NCI-H69 (cell line): Measurements from ENCODE around the gene GJD3.

Experiments
- DNase-seq: peaks from one replicate; lab custom pipeline; 2025; lab: John Stamatoyannopoulos, UW

GJD3 gene

DNA sequence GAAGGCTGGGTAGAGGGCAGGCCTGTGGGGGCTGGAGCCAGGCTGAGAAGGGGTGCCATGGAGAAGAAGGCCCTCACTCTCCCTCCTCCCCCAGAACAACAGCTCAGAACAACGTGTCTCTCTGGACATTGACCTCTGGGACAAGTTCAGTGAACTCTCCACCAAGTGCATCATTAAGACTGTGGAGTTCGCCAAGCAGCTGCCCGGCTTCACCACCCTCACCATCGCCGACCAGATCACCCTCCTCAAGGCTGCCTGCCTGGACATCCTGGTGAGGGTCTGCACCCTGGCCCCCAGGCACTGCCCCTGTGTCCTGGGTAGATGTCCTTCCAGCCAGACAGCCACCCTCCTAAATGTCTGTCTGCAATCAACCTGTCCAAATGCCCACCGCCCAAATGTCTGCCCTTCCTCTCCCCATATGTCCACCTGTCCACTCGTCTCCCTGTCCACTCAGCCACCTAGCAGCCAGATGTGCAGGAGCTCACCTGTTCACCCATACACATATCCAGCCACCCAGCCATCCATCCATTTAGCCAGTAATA is 12.2 kb downstream of the GJD3 start:
- DNase-seq, result no peak

DNA sequence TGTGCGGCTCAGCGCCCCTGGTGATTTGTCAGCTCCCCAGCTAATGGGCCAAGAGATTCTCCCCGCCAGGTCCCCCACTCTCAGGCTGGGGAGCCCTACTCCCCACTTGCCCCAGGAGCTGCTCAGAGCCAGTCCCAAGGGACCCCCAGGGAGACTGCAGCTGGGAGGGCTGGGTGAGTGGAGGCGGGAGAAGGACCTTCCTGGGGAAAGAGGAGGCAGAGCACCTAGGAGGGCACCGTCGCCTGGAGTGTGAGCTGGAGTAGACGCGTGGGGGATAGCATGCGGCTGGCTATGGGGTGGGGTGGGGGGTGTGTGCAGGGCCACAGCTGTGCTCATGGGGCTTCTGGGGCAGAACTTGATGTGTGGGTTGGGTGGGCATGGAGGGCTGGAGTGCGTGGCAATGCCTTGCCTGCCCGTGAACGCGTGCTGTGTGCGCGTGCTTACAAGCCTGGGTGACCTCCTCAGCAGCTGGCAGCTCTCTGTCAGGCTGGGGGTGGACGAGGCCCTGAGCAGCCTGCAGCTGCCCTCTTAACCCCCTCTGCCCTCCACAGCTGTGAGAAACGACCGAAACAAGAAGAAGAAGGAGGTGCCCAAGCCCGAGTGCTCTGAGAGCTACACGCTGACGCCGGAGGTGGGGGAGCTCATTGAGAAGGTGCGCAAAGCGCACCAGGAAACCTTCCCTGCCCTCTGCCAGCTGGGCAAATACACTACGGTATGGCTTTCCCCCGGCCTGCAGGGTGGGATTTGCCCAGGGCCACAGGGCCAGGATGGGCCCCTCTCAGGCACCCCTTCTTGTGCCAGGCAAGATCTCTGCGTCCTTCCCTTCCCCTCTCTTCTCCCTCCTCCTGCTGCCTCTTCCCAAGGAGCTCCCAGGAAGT is 12.9 kb downstream of the GJD3 start:
- DNase-seq, result peak; percentile 73

DNA sequence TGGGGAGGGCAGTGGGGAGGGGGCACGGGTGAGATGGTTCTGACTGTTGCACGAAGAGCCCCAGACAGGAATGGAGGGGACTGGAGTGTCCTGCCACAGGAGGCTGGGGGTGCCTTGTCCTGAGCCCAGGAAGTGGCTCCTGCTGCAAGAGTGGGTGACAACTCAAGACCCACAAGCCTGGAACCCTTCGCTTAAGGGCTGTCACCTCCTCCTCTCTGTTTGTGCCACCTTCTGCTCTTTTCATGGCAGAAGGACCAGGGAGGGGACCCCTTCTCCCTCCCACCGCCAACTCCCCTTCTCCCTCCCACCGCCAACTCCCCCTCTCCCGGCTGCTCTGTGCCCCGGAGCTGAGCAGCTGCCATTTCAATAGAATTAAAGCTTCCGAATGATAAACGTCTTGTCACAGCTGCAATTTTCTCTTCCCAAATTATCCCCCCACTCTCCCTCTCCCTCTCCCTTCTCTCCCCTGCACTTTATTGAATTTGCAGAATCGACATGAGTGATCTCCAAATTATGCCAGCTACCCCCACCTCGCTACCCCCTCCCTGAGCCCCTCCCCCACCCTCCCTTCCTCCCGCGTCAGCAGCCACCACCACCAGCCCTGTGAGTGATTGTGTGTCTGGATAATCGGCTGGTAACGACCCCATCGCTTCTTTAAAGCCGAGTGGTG is 13.7 kb downstream of the GJD3 start:
- DNase-seq, result peak; percentile 79

DNA sequence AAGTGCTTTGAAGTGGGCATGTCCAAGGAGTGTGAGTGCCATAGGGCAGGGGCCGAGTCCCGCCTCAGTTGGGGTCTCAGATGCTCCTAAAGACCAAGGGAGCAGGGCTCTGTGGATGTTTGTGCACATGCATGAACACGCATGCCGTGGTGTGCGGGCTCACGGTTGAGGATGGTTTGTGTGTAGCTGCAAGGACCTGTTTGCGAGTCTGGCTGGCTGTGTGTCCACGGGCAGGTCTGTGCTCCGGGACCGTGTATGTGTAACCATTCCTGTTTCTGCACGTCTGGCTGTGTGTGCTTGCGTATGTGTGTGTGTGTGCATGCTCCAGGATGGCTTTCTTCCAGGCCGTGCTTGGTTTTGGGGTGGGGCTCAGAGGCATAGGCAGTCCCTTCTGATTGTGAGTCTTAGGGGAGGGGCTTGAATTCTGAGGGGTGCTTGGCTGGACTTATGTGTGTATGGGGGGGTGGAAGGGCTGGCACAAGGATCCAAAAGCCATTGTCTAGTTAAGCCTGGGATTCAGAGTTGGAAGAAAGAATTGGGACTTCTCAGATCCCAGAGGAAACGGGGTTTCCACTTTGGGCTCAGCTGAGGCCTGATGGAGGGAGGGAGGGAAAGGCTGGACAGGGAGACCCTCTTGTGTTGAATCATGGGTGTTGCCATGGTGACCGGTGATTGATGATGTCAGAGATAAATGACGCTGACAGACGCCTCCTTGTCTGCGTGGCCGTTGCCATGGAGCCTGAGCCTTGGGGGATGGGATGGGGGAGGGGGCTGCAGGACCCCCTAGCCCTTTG is 14.4 kb downstream of the GJD3 start:
- DNase-seq, result peak; percentile 65

DNA sequence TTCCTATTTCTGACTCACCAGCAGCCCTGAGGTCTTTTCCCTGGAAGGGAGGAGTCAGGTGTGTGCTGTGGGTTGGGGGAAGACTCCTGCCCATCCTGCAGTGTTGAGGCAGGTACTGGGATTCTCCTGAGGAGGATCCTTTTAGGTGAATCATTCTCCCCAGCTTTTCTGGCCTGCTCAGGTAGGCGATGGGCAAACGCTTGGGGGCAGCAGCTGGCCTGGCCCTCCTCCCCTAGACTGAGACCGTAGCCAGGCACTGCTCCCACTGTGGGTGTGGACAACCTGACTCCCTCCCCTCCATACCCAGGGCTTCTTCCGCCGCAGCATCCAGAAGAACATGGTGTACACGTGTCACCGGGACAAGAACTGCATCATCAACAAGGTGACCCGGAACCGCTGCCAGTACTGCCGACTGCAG is 15.1 kb downstream of the GJD3 start:
- DNase-seq, result peak; percentile 24

DNA sequence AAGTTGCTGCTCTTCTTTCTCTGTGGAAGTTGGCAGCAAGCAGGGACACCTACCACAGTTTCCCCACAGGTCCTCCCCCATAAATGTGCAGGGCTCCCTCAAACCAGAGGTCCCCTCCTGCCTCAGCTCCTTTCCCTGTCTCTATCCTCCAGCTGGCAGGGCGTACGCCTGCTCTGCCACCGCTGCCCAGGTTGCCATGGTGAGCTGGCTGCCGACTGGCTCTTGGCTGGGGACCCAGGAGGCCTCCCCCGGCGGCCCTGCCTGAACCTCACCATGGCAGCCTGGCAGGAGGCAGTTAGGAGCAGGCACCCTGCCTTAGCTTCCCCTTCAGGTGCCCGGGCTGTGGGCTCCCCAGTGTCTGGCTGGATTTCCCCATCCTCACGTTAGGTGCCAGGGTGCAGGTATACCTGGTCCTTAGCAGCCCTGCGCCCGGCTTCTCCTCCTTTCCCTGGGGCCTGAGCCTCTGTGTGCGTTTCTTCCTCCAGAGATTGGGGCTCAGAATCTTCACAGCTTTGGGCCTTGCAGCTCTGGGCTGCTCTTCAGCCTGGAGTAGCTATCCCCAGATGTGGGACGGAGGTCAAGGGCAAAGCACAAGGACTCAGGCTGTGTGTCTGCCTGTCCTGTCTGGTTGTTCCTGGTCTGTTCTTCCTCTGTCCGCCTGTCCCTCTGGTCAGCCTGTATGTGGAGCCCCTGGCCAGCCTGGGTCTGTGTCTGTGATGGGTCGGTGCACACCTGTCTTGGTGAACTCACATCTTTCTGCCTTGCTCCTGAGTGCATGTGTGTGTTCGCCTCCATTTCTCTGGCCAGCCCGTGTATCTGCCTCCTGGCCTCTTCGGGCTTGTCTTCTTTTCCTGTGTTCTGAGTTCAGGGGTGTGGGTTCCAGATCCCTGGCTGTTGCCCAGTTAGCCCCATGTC is 15.7 kb downstream of the GJD3 start:
- DNase-seq, result peak; percentile 82

DNA sequence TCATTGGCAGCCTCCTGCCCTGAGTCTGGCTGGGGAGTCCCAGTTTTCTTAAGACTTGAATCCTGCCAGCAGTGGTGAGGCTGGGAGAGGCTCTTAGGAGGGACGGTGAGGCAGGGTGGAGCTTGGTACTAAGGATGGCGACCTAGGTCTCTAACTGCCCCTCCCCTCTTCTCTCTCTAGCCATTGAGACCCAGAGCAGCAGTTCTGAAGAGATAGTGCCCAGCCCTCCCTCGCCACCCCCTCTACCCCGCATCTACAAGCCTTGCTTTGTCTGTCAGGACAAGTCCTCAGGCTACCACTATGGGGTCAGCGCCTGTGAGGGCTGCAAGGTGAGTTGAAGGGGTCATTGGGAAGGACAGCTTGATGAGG is 16.4 kb downstream of the GJD3 start:
- DNase-seq, result peak; percentile 12

DNA sequence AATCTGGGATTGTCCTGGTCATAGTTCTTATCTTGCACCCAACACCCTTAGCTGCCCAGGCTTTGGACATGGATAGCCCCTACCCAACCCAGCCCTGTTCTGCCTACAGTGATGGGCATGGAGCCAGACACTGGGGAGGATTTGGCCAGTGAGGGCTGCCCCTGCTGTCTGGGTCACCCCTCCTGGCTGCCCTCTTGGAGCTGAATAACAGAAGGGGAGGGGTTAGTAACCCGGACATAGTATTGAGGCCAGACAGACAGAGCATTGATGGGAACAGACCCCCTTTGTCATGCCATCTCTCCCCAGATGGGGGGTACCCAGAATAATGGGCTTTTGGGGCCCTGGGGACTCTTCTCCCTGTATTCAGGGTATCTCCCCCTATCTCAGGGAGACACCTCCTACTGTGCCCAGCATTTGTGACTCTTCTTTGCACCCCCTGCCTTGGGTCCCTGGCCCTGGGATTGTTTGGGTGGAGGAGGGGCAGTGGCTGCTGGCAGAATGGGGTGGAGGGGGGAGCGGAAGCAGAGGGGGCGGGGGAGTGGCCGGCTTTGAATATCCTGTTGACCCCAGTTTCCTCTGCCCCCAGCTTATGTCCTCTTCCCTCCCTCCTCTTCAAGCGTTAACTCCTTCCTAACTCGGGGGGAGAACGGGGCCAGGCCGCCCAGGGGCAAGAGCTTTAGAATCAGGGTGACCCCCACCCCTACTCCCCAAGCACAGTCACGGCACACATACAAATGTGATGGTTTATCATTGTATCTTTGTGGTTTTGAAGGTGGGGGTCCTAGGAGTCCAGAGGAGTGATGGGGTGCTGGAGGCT is 17.0 kb downstream of the GJD3 start:
- DNase-seq, result peak; percentile 17

DNA sequence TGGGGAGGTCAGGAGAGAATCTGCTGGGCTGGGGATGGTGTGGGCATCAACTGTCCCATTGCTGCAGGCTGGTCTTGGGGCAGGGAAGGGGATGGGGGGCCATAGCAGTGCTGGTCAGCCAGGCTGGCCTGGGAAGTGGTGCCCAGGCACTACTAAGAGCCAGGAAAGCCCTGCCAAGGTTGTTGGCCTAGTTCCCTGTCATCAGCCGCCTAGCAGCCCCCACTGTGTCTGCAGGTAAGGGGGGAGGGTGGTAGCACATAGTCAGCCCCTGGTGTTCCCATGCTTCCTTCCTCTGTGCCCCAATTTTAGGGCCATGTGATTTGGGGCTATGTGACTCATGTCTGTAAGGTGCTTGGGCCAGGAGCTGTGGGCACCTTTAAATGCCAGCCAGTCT is 17.8 kb downstream of the GJD3 start:
- DNase-seq, result no peak

DNA sequence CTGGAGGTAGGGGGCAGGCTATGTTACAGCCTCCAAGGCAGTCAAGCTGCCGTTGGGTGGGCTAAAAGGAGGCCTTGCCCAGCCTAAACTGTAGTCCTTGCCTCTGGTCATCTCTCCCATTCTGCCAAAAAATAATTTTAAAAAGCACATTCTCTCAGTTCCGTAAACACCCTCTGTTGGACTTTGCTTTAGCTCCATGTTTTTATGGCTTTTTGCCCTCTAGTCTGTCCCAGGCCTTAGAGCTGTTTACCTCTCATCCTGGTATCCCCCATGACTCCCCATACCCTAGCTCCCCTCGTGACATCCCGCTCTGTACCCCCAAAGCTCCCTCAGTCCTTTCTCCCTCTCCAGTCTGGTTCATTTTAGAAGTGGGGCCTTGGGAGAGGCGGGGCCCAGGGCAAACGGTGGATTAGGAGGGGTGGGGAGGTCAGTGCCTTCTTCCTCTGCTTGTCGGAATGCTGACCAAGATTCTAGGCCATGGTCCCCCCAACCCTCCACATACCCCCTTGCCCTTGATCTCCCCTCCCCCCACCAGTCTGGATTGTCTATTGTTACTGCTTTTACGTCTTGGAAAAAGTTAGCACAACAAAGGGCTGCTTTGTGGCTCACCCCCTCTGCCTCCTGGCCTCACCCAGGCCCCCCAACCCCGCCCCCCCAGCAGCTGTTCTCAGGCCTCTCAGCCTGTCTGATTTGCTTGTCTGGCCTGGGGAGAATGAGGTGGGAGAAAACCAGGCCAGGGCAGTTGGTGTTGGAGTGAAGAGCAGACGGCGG is 18.4 kb downstream of the GJD3 start:
- DNase-seq, result no peak

DNA sequence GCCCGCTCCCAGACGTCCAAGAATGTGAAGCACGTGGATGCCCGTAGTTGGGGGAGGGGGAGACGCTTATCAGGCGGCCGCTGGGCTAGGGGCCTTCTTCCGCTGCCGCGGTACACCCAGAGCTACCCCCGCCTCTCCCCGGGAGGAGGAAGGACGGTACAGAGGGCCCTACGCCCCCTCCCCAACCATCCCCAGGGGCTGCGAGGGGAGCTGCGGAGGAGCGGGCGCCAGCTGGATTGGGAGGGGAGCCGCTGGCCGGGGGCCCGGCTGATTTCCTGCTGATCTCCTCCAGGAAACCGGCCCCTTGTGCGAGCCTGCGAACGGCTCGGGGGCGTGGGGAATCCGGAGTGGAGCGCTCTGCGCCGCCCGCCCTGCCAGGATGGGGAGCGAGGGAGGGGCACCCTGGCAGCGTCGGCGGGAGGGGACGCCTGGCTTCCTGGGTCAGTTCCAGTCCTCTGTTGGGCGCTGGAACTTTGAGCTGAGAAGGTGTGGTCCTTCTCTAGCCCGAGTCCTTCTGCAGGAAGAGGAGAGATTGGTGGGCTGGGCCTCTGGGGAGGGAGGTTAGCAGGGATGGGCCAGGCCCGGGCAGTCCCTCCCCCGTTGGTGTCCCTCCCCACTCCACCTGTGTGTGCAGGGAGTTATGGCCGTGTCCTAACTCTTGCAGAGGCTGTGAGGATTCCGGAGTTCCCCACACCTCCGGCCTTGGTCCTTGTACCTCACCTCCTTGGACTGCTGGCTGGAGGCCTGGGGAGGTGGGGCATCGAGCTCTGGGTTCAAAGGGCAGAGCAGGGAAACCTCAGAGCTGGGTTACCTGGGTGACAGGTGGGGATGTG is 19.2 kb downstream of the GJD3 start:
- peak; percentile 74 for DNase-seq

DNA sequence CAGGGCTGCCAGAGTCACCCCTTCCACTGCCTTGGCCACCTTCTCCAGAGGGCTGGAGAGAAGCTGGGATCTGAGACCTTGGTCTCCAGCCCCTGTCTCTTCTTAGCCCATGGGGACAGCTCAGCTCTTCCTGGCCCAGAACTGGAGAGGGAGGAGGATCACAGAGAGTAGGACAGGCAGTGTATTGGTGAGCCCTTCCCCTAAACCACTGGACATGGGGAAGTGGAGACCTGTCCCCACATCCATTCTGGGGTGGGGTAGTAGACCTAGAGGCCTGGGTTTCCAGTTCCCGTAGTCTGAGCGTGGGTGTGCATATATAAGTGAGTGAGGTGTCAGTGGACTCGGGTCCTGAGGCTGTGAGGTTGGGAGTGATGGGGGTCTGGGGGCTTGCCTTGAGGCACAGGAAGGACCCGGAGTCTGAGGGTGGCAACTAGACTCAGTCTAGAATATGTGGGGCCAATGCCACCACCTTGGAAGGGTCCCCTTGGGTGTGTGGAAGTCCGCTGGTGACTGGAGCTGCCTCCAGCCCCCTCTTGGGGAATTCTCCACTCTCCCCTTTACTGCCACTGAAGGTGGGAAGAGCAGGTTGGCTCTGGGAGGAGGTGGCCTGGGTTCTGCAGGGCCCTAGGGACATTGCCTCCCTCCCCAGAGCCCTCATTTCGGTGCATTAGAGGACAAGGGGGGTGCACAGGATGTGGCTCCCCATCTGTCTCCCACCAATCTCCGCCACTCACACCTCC is 19.9 kb downstream of the GJD3 start:
- no peak for DNase-seq

DNA sequence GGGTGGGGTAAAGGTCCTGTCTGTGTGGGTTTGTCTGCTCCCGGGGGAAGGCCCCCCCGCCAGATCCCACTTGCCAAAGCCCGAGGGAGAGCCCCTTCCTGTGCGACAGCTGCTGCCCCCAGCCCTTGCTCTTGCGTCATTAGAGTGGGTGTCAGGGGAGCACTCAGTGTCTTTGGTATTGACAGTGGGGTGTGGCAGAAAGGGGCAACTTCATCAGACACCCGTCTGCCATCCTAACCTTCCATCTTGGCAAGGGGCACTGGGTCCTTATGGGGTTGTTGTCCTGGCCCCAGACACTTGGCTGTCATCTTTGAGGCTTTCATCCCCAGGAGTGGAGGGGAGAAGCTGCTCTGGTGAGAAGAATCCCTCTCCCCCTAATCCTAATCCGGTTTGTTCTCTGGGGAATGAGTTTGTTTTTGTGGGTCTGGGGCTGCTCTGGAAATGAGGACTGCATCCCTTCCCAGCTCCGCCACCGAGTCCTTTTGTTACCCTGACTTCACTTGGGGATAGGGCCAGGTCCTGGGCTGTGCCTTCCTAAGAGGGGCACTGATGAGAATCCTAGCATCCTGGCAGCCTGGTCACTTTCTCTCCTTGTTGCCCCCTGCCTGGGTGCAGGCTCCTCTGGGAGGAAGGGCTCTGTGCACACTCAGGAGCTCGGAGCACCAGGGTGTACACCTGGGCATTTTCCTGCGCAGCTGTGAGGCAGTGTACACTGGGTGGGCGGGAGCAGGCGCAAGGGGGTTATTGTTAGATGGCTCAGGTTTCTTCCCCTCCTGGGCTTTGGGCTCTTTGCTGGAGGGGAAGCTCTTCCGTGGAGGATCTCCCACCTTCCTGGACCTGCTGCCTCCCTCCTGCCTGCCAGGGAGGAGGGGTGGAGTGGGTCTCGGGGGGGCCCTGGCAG is 21.1 kb downstream of the GJD3 start:
- peak; percentile 78 for DNase-seq

DNA sequence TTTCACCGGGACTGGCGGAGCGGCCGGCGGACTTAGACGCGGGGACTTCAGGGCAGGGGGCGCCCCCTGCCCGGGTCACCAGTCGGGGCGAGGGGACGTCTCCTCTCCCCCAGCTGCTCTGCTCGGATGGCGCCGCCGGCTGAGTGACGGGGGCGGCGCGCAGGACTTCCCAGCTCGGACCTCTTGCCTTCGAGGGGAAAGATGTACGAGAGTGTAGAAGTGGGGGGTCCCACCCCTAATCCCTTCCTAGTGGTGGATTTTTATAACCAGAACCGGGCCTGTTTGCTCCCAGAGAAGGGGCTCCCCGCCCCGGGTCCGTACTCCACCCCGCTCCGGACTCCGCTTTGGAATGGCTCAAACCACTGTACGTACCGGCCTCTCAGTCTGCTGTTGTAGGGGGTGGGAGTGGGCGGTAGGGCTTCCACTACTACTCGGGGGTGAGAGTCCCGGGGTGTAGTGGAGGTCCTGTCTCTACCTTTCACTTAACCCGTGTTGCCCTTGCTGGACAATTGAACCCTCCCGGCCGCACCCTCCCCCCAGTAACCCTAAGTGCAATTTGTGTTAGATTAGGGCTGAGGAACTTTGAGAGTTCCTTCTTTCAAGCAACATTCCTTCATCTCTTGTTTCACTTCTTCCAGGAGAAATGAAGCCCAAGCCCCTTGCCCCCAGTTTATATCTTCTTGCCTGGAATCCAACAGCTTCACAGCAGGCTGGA is 21.9 kb downstream of the GJD3 start:
- DNase-seq, result no peak

DNA sequence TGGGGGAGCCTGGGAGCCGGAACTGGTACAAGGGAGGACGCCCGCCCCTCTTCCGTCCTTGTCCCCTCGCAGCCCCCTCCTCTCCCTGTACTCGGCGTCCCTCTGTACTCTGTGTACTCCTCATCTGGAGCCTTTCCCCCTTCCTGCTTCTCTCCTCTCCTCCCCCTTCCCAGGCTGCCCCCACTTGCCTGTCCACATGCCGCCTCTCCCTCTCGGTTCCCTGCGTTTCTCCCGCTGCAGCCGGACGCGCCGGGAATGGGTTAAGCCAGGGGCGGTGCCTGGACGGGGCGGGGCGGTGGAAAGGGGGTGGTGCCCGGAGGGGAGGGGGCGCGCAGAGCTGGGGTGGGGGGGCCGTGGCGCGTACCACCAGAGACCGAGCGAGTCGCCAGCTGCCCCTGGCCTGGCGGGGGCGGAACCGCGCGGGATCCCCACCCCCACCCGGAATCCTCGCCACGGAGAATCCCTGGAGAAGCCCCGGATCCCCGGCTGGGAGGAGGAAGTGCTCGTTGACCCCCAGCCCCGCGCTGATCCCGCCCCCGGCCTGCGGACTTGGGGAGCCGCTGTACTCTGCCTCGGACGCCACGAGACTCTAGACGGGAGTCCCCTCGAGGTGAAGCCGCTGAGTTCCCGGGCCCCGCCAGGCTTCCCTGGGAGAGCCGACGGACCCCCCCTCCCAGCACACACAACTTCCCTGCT is 22.6 kb downstream of the GJD3 start:
- peak; percentile 69 for DNase-seq
